ENCODE measurements around the gene PLK3.
"Not testable (repeated sequence)": the region's sequence is repeated elsewhere in the genome, so short reads cannot be mapped to it uniquely, and the experiment has no call there.

PLK3 gene

GRCh38 chr1:44810762-44811105, 10.6 kb downstream of the PLK3 start:
- H3K4me3 ChIP-seq (ENCODE audit: extremely low read depth, insufficient read depth, low read length, poor library complexity, severe bottlenecking); H3K9me3 ChIP-seq (ENCODE audit: control insufficient read depth, low read length): not testable (repeated sequence)
- Histone ChIP-seq H3K4me1 (ENCODE audit: control insufficient read depth, insufficient read depth, low read length, poor library complexity, severe bottlenecking) (peaks cover 64% of the 10 kb centered on the region), H3K36me3 (ENCODE audit: control insufficient read depth, insufficient read depth, low read length) (peaks cover 48% of the 10 kb centered on the region), H3K27ac (ENCODE audit: low read depth, low read length, severe bottlenecking) (peak overlapping the region; percentile 91)
- WGBS, 2 experiments (ENCODE audit: insufficient coverage in 2 of 2) = 100% methylated on average over 4 of the region's 4 CpGs

GRCh38 chr1:44811234-44811633, 11.1 kb downstream of the PLK3 start:
- peaks cover 46% of the 10 kb centered on the region for H3K36me3 ChIP-seq (ENCODE audit: control insufficient read depth, insufficient read depth, low read length)
- H3K9me3 ChIP-seq (ENCODE audit: control insufficient read depth, low read length) = no peaks in the 10 kb centered on the region
- no peak overlapping the region for H3K4me3 ChIP-seq (ENCODE audit: extremely low read depth, insufficient read depth, low read length, poor library complexity, severe bottlenecking)
- WGBS, 2 experiments (ENCODE audit: insufficient coverage in 2 of 2) = 81 to 83% methylated on average over 7 to 8 of the region's 8 CpGs
- H3K4me1 ChIP-seq (ENCODE audit: control insufficient read depth, insufficient read depth, low read length, poor library complexity, severe bottlenecking) = peaks cover 59% of the 10 kb centered on the region
- peak overlapping the region; percentile 91 for H3K27ac ChIP-seq (ENCODE audit: low read depth, low read length, severe bottlenecking)

DNA sequence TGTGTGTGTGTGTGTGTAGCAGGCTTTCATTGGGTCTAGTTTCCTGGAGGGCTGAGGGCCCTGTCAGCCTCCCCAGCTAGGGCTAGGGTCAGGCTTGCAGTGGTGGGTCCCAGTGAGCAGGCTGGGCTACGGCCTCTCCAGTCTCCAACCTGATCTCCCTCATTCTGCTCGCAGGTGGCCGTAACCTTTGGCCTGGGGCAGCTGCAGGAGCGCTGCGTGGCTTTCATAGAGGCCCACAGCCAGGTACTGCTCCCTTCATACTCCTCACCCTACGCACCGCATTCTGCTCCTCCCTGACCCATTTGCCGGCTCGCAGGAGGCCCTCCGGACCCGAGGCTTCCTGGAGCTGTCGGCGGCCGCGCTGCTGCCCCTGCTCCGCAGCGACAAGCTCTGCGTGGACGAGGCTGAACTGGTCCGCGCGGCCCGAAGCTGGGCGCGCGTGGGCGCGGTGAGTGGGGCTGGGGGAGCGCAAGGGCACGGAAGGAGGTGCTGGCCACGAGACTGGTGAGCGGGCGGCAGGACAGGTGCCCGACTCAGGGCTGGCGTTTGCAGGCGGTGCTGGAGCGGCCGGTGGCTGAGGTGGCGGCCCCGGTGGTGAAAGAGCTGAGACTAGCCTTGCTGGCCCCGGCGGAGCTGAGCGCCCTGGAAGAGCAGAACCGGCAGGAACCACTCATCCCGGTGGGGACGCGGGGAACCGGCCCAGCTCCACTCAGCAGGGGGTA, 12.8 kb downstream of the PLK3 start:
- Histone ChIP-seq H3K36me3 (ENCODE audit: control insufficient read depth, insufficient read depth, low read length) (peaks cover 43% of the 10 kb centered on the region), H3K27ac (ENCODE audit: low read depth, low read length, severe bottlenecking) (no peak overlapping the region), H3K9me3 (ENCODE audit: control insufficient read depth, low read length) (no peaks in the 10 kb centered on the region), H3K4me1 (ENCODE audit: control insufficient read depth, insufficient read depth, low read length, poor library complexity, severe bottlenecking) (peaks cover 49% of the 10 kb centered on the region), H3K4me3 (ENCODE audit: extremely low read depth, insufficient read depth, low read length, poor library complexity, severe bottlenecking) (no peak overlapping the region)
- WGBS, 2 experiments (ENCODE audit: insufficient coverage in 2 of 2) = 94 to 96% methylated on average over 30 to 48 of the region's 48 CpGs

- not testable (repeated sequence) for H3K4me3 ChIP-seq (ENCODE audit: extremely low read depth, insufficient read depth, low read length, poor library complexity, severe bottlenecking); H3K27ac ChIP-seq (ENCODE audit: low read depth, low read length, severe bottlenecking); H3K9me3 ChIP-seq (ENCODE audit: control insufficient read depth, low read length)
- peaks cover 20% of the 10 kb centered on the region for H3K4me1 ChIP-seq (ENCODE audit: control insufficient read depth, insufficient read depth, low read length, poor library complexity, severe bottlenecking)
- 79 to 89% methylated on average over 6 to 8 of the region's 9 CpGs for WGBS, 2 experiments (ENCODE audit: insufficient coverage in 2 of 2)
- H3K36me3 ChIP-seq (ENCODE audit: control insufficient read depth, insufficient read depth, low read length) = peaks cover 33% of the 10 kb centered on the region
These were observed 15.7 kb downstream of the PLK3 start for GRCh38 chr1:44815926-44816325.

DNA sequence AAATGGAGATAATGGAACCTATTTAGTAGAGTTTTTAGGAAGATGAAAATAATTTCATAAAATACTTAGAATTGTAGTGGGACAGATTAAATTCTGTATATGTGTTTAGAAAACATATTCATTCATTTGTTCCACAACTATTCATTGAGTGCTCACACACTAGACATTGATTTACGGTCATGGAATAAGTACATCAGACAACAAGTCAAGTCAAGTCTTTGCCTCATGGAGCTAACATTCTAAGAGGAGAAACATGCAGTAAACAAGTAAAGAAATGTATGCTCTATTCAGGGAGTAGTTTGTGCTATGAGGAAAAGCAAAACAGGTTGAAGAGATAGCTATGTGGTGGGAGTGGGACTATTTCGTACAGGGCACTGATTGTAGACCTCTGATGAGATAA, 17.1 kb downstream of the PLK3 start:
- 93 to 100% methylated on average over 1 of the region's 2 CpGs for WGBS, 2 experiments (ENCODE audit: insufficient coverage in 2 of 2)
- no peak overlapping the region for H3K4me3 ChIP-seq (ENCODE audit: extremely low read depth, insufficient read depth, low read length, poor library complexity, severe bottlenecking)
- H3K36me3 ChIP-seq (ENCODE audit: control insufficient read depth, insufficient read depth, low read length) = peaks cover 33% of the 10 kb centered on the region
- peaks cover 7% of the 10 kb centered on the region for H3K4me1 ChIP-seq (ENCODE audit: control insufficient read depth, insufficient read depth, low read length, poor library complexity, severe bottlenecking)
- no peaks in the 10 kb centered on the region for H3K9me3 ChIP-seq (ENCODE audit: control insufficient read depth, low read length)
- H3K27ac ChIP-seq (ENCODE audit: low read depth, low read length, severe bottlenecking) = no peak overlapping the region

- H3K4me3 ChIP-seq (ENCODE audit: extremely low read depth, insufficient read depth, low read length, poor library complexity, severe bottlenecking) = no peak overlapping the region
- no peak overlapping the region for H3K27ac ChIP-seq (ENCODE audit: low read depth, low read length, severe bottlenecking)
- no peaks in the 10 kb centered on the region for H3K9me3 ChIP-seq (ENCODE audit: control insufficient read depth, low read length)
- H3K36me3 ChIP-seq (ENCODE audit: control insufficient read depth, insufficient read depth, low read length) = peaks cover 32% of the 10 kb centered on the region
- H3K4me1 ChIP-seq (ENCODE audit: control insufficient read depth, insufficient read depth, low read length, poor library complexity, severe bottlenecking) = peaks cover 4% of the 10 kb centered on the region
- WGBS, 2 experiments (ENCODE audit: insufficient coverage in 2 of 2) = 97% methylated on average over 7 to 8 of the region's 11 CpGs
These were observed 17.8 kb downstream of the PLK3 start for GRCh38 chr1:44817771-44818495.

GRCh38 chr1:44819196-44819607, 19.0 kb downstream of the PLK3 start:
- no peaks in the 10 kb centered on the region for H3K9me3 ChIP-seq (ENCODE audit: control insufficient read depth, low read length)
- H3K4me3 ChIP-seq (ENCODE audit: extremely low read depth, insufficient read depth, low read length, poor library complexity, severe bottlenecking) = peak overlapping the region; percentile 12
- peak overlapping the region; percentile 99 for H3K27ac ChIP-seq (ENCODE audit: low read depth, low read length, severe bottlenecking)
- peaks cover 21% of the 10 kb centered on the region for H3K36me3 ChIP-seq (ENCODE audit: control insufficient read depth, insufficient read depth, low read length)
- 28% methylated on average over 9 to 10 of the region's 13 CpGs for WGBS, 2 experiments (ENCODE audit: insufficient coverage in 2 of 2)
- peaks cover 4% of the 10 kb centered on the region for H3K4me1 ChIP-seq (ENCODE audit: control insufficient read depth, insufficient read depth, low read length, poor library complexity, severe bottlenecking)

DNA sequence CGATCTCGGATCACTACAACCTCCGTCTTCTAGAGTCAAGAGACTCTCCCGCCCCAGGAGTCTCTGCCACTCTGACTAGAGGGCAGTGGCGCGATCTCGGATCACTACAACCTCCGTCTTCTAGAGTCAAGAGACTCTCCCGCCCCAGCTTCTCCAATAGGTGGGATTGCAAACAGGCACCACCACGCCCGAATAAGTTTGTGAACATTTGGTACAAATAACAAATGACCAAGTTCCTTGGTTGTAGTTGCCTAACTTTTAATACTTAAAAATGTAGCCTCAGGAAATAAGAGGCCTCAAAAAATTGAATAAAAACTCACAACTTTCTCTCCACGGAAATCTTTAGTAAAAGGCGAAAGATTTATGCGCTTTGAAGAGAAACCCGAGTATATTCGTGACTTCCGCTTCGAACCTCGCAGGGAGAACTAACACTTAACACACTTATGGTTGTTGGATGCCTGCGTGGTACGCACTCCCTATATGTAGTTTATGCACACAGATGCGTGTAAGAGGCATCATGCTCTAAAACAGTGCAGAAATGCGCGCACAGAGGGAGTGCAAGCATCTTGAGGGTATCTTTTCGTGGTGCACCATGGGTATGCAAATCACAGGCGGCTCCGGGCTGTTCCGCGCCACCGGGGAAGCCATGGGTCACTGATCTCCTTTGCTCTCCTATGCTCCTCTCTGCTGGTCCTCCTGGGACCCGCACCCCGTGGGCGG, 19.6 kb downstream of the PLK3 start:
- no peaks in the 10 kb centered on the region for H3K9me3 ChIP-seq (ENCODE audit: control insufficient read depth, low read length)
- peak overlapping the region; percentile 18 for H3K4me3 ChIP-seq (ENCODE audit: extremely low read depth, insufficient read depth, low read length, poor library complexity, severe bottlenecking)
- WGBS, 2 experiments (ENCODE audit: insufficient coverage in 2 of 2) = 1 to 3% methylated on average over 23 to 28 of the region's 33 CpGs
- peaks cover 4% of the 10 kb centered on the region for H3K4me1 ChIP-seq (ENCODE audit: control insufficient read depth, insufficient read depth, low read length, poor library complexity, severe bottlenecking)
- H3K36me3 ChIP-seq (ENCODE audit: control insufficient read depth, insufficient read depth, low read length) = peaks cover 17% of the 10 kb centered on the region
- H3K27ac ChIP-seq (ENCODE audit: low read depth, low read length, severe bottlenecking) = peak overlapping the region; percentile 99

DNA sequence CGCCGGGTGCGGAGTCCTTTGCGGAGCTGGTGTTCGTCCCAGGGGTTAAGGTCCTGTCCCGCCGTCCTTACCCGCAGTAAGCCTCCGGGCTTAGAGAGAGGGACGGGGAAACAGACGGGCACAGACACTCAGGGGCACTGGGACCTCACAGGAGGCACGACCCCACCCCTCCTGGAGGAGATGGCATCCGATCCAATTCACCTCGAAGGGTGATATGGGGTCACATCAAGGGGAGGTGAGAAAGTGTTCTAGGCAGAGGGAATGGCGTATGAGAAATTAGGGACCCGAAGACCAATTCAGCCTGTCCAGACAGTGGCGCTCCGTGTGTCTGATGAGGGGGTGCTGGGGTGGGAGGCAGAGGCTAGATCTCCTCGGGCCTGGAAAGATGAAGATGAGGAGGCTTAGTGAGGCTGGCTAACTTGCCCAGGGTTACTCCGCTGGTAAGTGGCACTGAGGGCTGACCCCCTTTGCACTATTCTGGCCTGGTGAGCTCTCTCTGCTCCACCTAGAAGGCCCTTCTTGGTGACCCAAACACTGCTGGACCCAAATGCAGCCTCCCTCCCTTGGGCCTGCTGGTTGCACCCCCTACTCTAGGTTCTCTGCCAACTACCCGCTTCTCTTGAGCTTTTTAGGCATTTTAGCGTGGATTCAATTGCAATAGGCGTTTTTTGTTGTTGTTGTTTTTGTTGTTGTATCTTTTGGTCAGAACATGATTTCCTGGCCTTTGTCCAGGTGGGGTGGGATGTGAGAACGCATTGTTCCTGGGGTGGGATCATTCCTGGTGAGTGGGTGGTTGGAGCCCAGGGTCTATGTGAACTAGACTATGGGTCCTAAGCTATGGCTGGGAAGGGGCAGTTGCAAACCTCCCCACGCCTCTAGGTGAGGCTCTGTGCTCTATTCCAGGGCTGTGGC, 20.4 kb downstream of the PLK3 start:
- Histone ChIP-seq H3K27ac (ENCODE audit: low read depth, low read length, severe bottlenecking) (peak overlapping the region; percentile 99), H3K36me3 (ENCODE audit: control insufficient read depth, insufficient read depth, low read length) (peaks cover 9% of the 10 kb centered on the region), H3K4me3 (ENCODE audit: extremely low read depth, insufficient read depth, low read length, poor library complexity, severe bottlenecking) (peak overlapping the region; percentile 18), H3K4me1 (ENCODE audit: control insufficient read depth, insufficient read depth, low read length, poor library complexity, severe bottlenecking) (no peaks in the 10 kb centered on the region), H3K9me3 (ENCODE audit: control insufficient read depth, low read length) (no peaks in the 10 kb centered on the region)
- 51 to 54% methylated on average over 16 to 23 of the region's 25 CpGs for WGBS, 2 experiments (ENCODE audit: insufficient coverage in 2 of 2)

DNA sequence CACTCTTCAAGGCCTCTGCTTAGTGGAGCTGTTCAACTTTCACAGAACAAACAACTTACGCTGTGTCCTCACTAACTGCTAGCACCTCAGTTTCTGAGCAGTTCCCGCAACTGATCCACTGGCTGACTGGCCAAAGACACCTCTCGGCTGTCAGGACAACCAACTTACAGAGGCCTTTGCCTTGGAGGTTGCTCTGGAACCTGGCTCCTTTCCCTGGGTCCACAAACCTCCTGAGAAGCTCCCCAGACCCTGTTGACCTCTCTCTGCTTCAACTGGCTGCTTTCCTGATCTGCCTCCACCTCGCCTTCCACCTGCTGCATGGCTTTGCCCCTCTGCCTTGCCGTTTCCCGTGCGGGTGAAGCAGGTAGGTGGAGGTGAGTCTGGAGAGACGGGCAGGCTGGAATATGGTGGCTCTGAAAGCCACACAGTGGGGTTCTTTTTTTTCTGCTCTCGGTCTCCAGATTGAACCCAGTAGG, 21.1 kb downstream of the PLK3 start:
- no peaks in the 10 kb centered on the region for H3K9me3 ChIP-seq (ENCODE audit: control insufficient read depth, low read length)
- H3K4me3 ChIP-seq (ENCODE audit: extremely low read depth, insufficient read depth, low read length, poor library complexity, severe bottlenecking) = no peak overlapping the region
- no peaks in the 10 kb centered on the region for H3K4me1 ChIP-seq (ENCODE audit: control insufficient read depth, insufficient read depth, low read length, poor library complexity, severe bottlenecking)
- 92 to 97% methylated on average over 6 to 8 of the region's 9 CpGs for WGBS, 2 experiments (ENCODE audit: insufficient coverage in 2 of 2)
- H3K36me3 ChIP-seq (ENCODE audit: control insufficient read depth, insufficient read depth, low read length) = peaks cover 4% of the 10 kb centered on the region
- no peak overlapping the region for H3K27ac ChIP-seq (ENCODE audit: low read depth, low read length, severe bottlenecking)

All from mesodermal cell (in vitro differentiated cells).